A549 (cell line): Measurements from ENCODE around the gene IGF2. TPM values are rescaled to one million over a fixed set of nuclear protein-coding genes. Genes with fewer than 3 reads are reported as not detected.

Experiments
- ATAC-seq, 2 experiments: fragments of 200-7000 bp in 1 of 2; fragments of >200 bp in 1 of 2; cut with Nextera tagmentation in 1 of 2; cut with Tn5 transposase in 1 of 2; 3 replicates each; pipeline versions ENCODE4 v1.8.0 to v1.9.1; 2018 to 2020; ENCODE audit warnings: mild to moderate bottlenecking in 1 of 2, moderate library complexity in 1 of 2
- CTCF ChIA-PET: fragments of 300-600 bp; sonication (Branson Sonifier 250); formaldehyde crosslinking; extraction: SDS; loops from one replicate; lab custom pipeline; 2021; ENCODE audit warnings: antibody characterized with exemption, inconsistent platforms; lab: Yijun Ruan, JAX
- POLR2A ChIA-PET: fragments of 350-600 bp; formaldehyde crosslinking; extraction: SDS; loops from one replicate; lab custom pipeline; 2021; ENCODE audit warnings: antibody characterized with exemption, inconsistent platforms; lab: Yijun Ruan, JAX
- DNase-seq, 2 experiments: peaks; one replicate each; pipeline versions ENCODE4 v3.0.0 to v3.0.0-alpha.2; 2011 to 2016; ENCODE audit warnings: low read depth in 1 of 2, low spot score in 1 of 2
- FAIRE-seq: peaks from 2 replicates; lab custom pipeline; 2011; peaks lifted over from hg19 to GRCh38; lab: Jason Lieb, UNC
- H3K27ac ChIP-seq, 2 experiments: fragments of >200 bp; sonication (Bioruptor Twin); formaldehyde crosslinking; 3 replicates each; pipeline ENCODE4 v1.5.1; 2016 to 2017
- H3K4me1 ChIP-seq: fragments of >200 bp; sonication (Bioruptor Twin); formaldehyde crosslinking; 3 replicates; pipeline ENCODE4 v1.6.1; 2016
- H3K4me2 ChIP-seq: fragments of >200 bp; sonication (Bioruptor Twin); formaldehyde crosslinking; 3 replicates; pipeline ENCODE4 v1.6.1; 2016
- H3K4me3 ChIP-seq: fragments of >200 bp; sonication (Bioruptor Twin); formaldehyde crosslinking; 3 replicates; pipeline ENCODE4 v1.5.1; 2016
- H3K9me3 ChIP-seq: fragments of >200 bp; sonication (Bioruptor Twin); formaldehyde crosslinking; 3 replicates; pipeline ENCODE4 v1.6.1; 2016
- CBX2 ChIP-seq: fragments of 200-600 bp; sonication (generic); IDR thresholded peaks from 2 replicates; pipeline ENCODE4 v1.6.1; 2016; ENCODE audit warnings: low read depth, mild to moderate bottlenecking, borderline replicate concordance
- CEBPB ChIP-seq, 2 experiments: fragments of >200 bp in 1 of 2; sonication (Bioruptor Twin) in 1 of 2; formaldehyde crosslinking in 1 of 2; IDR thresholded peaks; 2 replicates each; pipeline ENCODE4 v1.6.1; 2012 to 2016
- EHF ChIP-seq: fragments of 250-450 bp; sonication (Bioruptor Pico); IDR thresholded peaks from 2 replicates; pipeline ENCODE4 v1.5.0; 2020; ENCODE audit warnings: mild to moderate bottlenecking
- GATA3 ChIP-seq: IDR thresholded peaks from 2 replicates; pipeline ENCODE4 v1.6.1; 2012; ENCODE audit warnings: borderline replicate concordance
- JUN ChIP-seq, 2 experiments: fragments of >200 bp; sonication (Bioruptor Twin); formaldehyde crosslinking; IDR thresholded peaks; 2 replicates in 1 of 2; 3 replicates in 1 of 2; pipeline ENCODE4 v1.6.1; 2016 to 2017
- MAFK ChIP-seq: fragments of 450-650 bp; IDR thresholded peaks from 2 replicates; pipeline ENCODE4 v1.6.1; 2014; ENCODE audit not compliant: partially characterized antibody
- MAX ChIP-seq: IDR thresholded peaks from 2 replicates; pipeline ENCODE4 v1.6.1; 2012
- NFE2L2 ChIP-seq: fragments of 150-350 bp; conservative IDR thresholded peaks from 2 replicates; pipeline ENCODE4 v1.6.1; 2014; ENCODE audit warnings: low read length
- NPAS2 ChIP-seq: fragments of 250-450 bp; sonication (Bioruptor Pico); IDR thresholded peaks from 2 replicates; pipeline ENCODE4 v1.8.0; 2022; ENCODE audit warnings: mild to moderate bottlenecking, moderate library complexity, borderline replicate concordance
- PHF8 ChIP-seq: fragments of 200-600 bp; sonication (generic); IDR thresholded peaks from 2 replicates; pipeline ENCODE4 v1.6.1; 2016; ENCODE audit warnings: low read depth, mild to moderate bottlenecking, antibody characterized with exemption, moderate library complexity, borderline replicate concordance
- POLR2AphosphoS2 ChIP-seq: conservative IDR thresholded peaks from 2 replicates; pipeline ENCODE4 v1.6.1; 2012; ENCODE audit warnings: low read length, improper control_type of control experiment, inconsistent platforms
- RCOR1 ChIP-seq: fragments of 150-350 bp; IDR thresholded peaks from 2 replicates; pipeline ENCODE4 v1.6.1; 2014; ENCODE audit warnings: antibody characterized with exemption, low read length, low read depth
- RNF2 ChIP-seq: fragments of 200-600 bp; sonication (generic); IDR thresholded peaks from 2 replicates; pipeline ENCODE4 v1.6.1; 2016; ENCODE audit warnings: low read depth, mild to moderate bottlenecking, antibody characterized with exemption, moderate library complexity, borderline replicate concordance
- SMC3 ChIP-seq: fragments of >200 bp; sonication (Bioruptor Twin); formaldehyde crosslinking; IDR thresholded peaks from 3 replicates; pipeline ENCODE4 v1.6.1; 2018; ENCODE audit warnings: inconsistent platforms
- SREBF2 ChIP-seq: fragments of 450-650 bp; IDR thresholded peaks from 2 replicates; pipeline ENCODE4 v1.6.1; 2014; ENCODE audit warnings: mild to moderate bottlenecking, moderate library complexity
- TP53 ChIP-seq: fragments of 250-450 bp; sonication (Bioruptor Pico); IDR thresholded peaks from 2 replicates; pipeline ENCODE4 v1.5.0; 2021; ENCODE audit warnings: mild to moderate bottlenecking, moderate library complexity
- ZNF302 ChIP-seq: fragments of 250-450 bp; sonication (Bioruptor Pico); IDR thresholded peaks from 2 replicates; pipeline ENCODE4 v1.9.0; 2021; ENCODE audit warnings: inconsistent platforms, mild to moderate bottlenecking, moderate library complexity
- WGBS: methylation state at CpG from one replicate; pipeline ENCODE4 v1.1.6; 2017; ENCODE audit errors: missing lambda C conversion rate; 5-methylcytosine and 5-hydroxymethylcytosine counted together
- polyA minus RNA-seq: library from RNA; depleted of rRNA, polyadenylated mRNA; stranded (reverse); fragments of >200 nt; gene quantifications from 2 replicates; pipeline ENCODE4 v1.2.3, GENCODE V29; 2011; rRNA and poly(A)+ RNA removed
- polyA plus RNA-seq, 4 experiments: library from polyadenylated mRNA; depleted of rRNA in 3 of 4; stranded (reverse); fragments of >200 nt; fragmentation: RNase III in 1 of 4; extraction: RNeasy Plus Mini Kit Qiagen cat#74134 plus additional on column Dnase treatment in 1 of 4; gene quantifications; 2 replicates in 3 of 4; 3 replicates in 1 of 4; pipeline ENCODE4 v1.2.3, GENCODE V29; 2011 to 2017
- TF ChIP-seq, protein P1 (sequence below): fragments of >200 bp; sonication (Bioruptor Twin); formaldehyde crosslinking; IDR thresholded peaks from 3 replicates; pipeline ENCODE4 v1.5.1; 2016
- TF ChIP-seq, protein P2 (sequence below): fragments of >200 bp; sonication (Bioruptor Twin); formaldehyde crosslinking; IDR thresholded peaks from 3 replicates; pipeline ENCODE4 v1.6.1; 2016

IGF2 gene
- polyA plus RNA-seq (2011; rRNA removed) (2.0 and 4.9 TPM in 2 replicates), polyA plus RNA-seq (2017; fragmentation: RNase III; extraction: RNeasy Plus Mini Kit Qiagen cat#74134 plus additional on column Dnase treatment) (1.1 to 4.2 TPM (median 2.9 TPM) in 3 replicates), polyA minus RNA-seq (8.9 and 10.0 TPM in 2 replicates)
- polyA plus RNA-seq (2012; cell fraction: cytosol; rRNA removed): 1.4 and 1.6 TPM in 2 replicates
- polyA plus RNA-seq (2012; cell fraction: nucleus; rRNA removed): 1.3 and 1.7 TPM in 2 replicates

DNA sequence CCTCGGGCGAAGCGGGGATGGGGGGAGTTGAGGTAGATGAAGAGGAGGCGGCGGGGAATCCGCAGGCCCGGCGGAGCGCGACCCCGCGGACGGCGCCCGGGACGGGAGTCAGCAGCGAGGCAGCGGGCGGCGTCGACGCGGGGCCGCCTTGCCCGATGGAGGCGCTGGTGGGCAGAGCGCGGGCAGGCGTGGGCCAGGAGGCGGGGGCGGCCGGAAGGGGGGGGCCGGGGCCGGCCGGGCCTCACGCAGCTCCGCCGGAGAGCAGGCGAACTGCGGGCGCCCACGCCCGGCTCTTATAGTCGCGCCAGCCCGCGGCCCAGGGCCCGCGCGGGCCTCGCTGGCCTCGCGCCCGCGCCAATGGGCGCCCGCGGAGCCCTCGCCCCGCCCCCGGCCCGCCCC is at the start of gene IGF2:
TSS of gene IGF2 (minus strand) at position 267 of the 399 bp plus-strand sequence. CDS start 3,866 bp downstream, outside the sequence.
- peak within 1 kb of the TSS; percentile 17 to 72; a peak in 5 of 6 replicates for H3K27ac ChIP-seq
- ATAC-seq (peak; percentile 17; a peak in 2 of 6 replicates), FAIRE-seq (no peak), DNase-seq (peak in 1 of 2 experiments; percentile 46)
- H3K9me3 ChIP-seq: no peaks in the 10 kb centered on the region
- peak within 1 kb of the TSS; percentile 97 for H3K4me2 ChIP-seq
- 0% methylated on average over 2 of the region's 62 CpGs for WGBS
- H3K4me1 ChIP-seq: peaks cover 29% of the 10 kb centered on the region
- peak within 1 kb of the TSS; percentile 52 for H3K4me3 ChIP-seq
- TF ChIP-seq MAX (0 out of 2 replicates have a peak, but pooled peaks have one; percentile 20), POLR2AphosphoS2 (no peak)
- TF ChIP-seq, protein P1, sequence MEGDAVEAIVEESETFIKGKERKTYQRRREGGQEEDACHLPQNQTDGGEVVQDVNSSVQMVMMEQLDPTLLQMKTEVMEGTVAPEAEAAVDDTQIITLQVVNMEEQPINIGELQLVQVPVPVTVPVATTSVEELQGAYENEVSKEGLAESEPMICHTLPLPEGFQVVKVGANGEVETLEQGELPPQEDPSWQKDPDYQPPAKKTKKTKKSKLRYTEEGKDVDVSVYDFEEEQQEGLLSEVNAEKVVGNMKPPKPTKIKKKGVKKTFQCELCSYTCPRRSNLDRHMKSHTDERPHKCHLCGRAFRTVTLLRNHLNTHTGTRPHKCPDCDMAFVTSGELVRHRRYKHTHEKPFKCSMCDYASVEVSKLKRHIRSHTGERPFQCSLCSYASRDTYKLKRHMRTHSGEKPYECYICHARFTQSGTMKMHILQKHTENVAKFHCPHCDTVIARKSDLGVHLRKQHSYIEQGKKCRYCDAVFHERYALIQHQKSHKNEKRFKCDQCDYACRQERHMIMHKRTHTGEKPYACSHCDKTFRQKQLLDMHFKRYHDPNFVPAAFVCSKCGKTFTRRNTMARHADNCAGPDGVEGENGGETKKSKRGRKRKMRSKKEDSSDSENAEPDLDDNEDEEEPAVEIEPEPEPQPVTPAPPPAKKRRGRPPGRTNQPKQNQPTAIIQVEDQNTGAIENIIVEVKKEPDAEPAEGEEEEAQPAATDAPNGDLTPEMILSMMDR: peak; percentile 15; the same call in 1 of the 3 replicates
- ChIA-PET POLR2A (no interaction called here), CTCF (interaction anchor here (1.4 to 12.1 kb wide), 3 partner anchors 11 to 103 kb away, joined by 3 to 152 read pairs (median 11); no protein-coding TSS in a partner anchor)

DNA sequence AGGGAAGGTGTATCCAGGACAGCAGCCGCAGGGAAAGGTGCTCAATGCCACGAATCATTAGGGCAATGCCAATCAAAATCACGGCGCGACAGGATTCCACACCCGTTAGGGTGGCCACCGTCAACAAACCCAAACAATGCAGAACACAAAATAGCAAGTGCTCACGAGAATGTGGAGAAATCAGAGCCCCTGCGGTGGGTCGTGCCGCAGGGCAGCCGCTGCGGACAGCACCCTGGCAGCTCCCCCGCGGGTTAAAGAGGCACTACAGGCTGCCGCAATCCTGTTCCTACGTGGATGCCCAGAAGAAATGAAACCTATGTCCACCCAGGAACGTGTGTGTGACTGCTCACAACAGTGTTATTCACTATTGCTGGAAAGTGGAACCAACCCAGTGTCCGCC is 49.6 kb upstream of the IGF2 start:
- ATAC-seq: no peak
- Histone ChIP-seq H3K27ac (no peak overlapping the region), H3K9me3 (no peaks in the 10 kb centered on the region), H3K4me1 (no peaks in the 10 kb centered on the region), H3K4me2 (no peak overlapping the region), H3K4me3 (no peak overlapping the region)
- ChIA-PET POLR2A (interaction anchor here (0.7 kb wide), 1 partner anchor 290 kb away, joined by 5 read pairs; no protein-coding TSS in a partner anchor), CTCF (interaction anchor here (1.3 to 6.9 kb wide), 2 partner anchors 232 to 312 kb away, joined by 3 to 100 read pairs; no protein-coding TSS in a partner anchor)
- WGBS: 70% methylated on average over 19 of the region's 19 CpGs
- TF ChIP-seq POLR2AphosphoS2 (no peak), NPAS2 (no peak), TP53 (CRISPR knock-in tag) (no peak)
- no peak for FAIRE-seq
- no peak for DNase-seq

DNA sequence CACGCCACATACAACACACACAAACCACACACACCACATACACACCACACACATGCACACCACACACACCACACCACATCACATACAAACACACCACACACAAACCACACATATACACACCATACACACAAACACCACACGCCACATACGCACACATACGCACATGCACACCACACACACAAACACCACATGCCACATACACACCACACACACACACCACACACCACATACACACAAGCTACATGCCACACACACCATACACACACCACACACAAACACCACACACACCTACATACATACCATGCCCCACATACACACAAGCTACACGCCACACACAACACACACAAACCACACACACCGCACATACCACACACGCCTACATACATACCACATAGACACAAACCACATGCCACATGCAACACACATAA is 48.1 kb upstream of the IGF2 start:
- 81% methylated on average over 7 of the region's 7 CpGs for WGBS
- H3K4me1 ChIP-seq: no peaks in the 10 kb centered on the region
- POLR2A ChIA-PET: no interaction called here
- no peaks in the 10 kb centered on the region for H3K9me3 ChIP-seq
- H3K4me2 ChIP-seq: peak overlapping the region; percentile 72
- DNase-seq (no peak), ATAC-seq (no peak), FAIRE-seq (no peak)
- CTCF ChIA-PET: interaction anchor here (1.0 to 6.9 kb wide), 23 partner anchors 8 to 700 kb away, joined by 3 to 100 read pairs (median 5); partner anchors contain the start of genes C11orf21, TSPAN32 and TSSC4
- H3K27ac ChIP-seq: no peak overlapping the region
- TF ChIP-seq SMC3 (no peak), JUN (IDR thresholded peaks at IDR 0.05) (no peak), NFE2L2 (no peak), RCOR1 (no peak), RNF2 (no peak), MAFK (no peak), SREBF2 (no peak), POLR2AphosphoS2 (no peak), CEBPB (IDR thresholded peaks at IDR 0.05) (no peak), EHF (CRISPR knock-in tag) (no peak), TP53 (CRISPR knock-in tag) (no peak), CBX2 (no peak), PHF8 (no peak), ZNF302 (CRISPR knock-in tag) (no peak), GATA3 (no peak)
- TF ChIP-seq, protein P2, sequence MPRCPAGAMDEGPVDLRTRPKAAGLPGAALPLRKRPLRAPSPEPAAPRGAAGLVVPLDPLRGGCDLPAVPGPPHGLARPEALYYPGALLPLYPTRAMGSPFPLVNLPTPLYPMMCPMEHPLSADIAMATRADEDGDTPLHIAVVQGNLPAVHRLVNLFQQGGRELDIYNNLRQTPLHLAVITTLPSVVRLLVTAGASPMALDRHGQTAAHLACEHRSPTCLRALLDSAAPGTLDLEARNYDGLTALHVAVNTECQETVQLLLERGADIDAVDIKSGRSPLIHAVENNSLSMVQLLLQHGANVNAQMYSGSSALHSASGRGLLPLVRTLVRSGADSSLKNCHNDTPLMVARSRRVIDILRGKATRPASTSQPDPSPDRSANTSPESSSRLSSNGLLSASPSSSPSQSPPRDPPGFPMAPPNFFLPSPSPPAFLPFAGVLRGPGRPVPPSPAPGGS: no peak
- no peak overlapping the region for H3K4me3 ChIP-seq
